ENCODE data around the gene NOP53. TPM values are rescaled to one million over a fixed set of nuclear protein-coding genes. Genes with fewer than 3 reads are reported as not detected.
"Not testable (repeated sequence)": the region's sequence is repeated elsewhere in the genome, so short reads cannot be mapped to it uniquely, and the experiment has no call there.

The NOP53 gene
- total RNA-seq, 1 donor from 2014 or later: 218 TPM

- ATAC-seq: peak; percentile 78
These were observed 33.0 kb downstream of the NOP53 start, which contains the start of gene SELENOW for GRCh38 chr19:47778049-47778953. Gene SELENOW, plus strand, starts transcription at chr19:47778703. Its CDS starts 83 bp downstream, at chr19:47778786.

GRCh38 chr19:47778954-47779351 is 33.6 kb downstream of the NOP53 start:
- ATAC-seq: peak; percentile 2

GRCh38 chr19:47779524-47780214 is 34.3 kb downstream of the NOP53 start:
- ATAC-seq: no peak

- no peak for ATAC-seq
These were observed 34.8 kb downstream of the NOP53 start for GRCh38 chr19:47780215-47780551.

- no peak for ATAC-seq
These were observed 36.4 kb downstream of the NOP53 start for GRCh38 chr19:47781590-47782262.

GRCh38 chr19:47786566-47786965 is 41.2 kb downstream of the NOP53 start:
- ATAC-seq: no peak

GRCh38 chr19:47787307-47787706 is 42.0 kb downstream of the NOP53 start:
- not testable (repeated sequence) for ATAC-seq

- peak; percentile 39 for ATAC-seq
These were observed 44.5 kb downstream of the NOP53 start for GRCh38 chr19:47789811-47790210.

- peak; percentile 62 for ATAC-seq
These were observed 45.1 kb downstream of the NOP53 start for GRCh38 chr19:47790398-47790814.

GRCh38 chr19:47792616-47793015 is 47.3 kb downstream of the NOP53 start:
- ATAC-seq: no peak

- ATAC-seq: no peak
These were observed 49.2 kb downstream of the NOP53 start for GRCh38 chr19:47794526-47794925.

GRCh38 chr19:47796785-47797184 is 51.4 kb downstream of the NOP53 start:
- ATAC-seq: no peak

GRCh38 chr19:47797996-47798903 is 52.9 kb downstream of the NOP53 start:
- no peak for ATAC-seq

GRCh38 chr19:47798904-47799266 is 53.5 kb downstream of the NOP53 start:
- no peak for ATAC-seq

- no peak for ATAC-seq
These were observed 55.9 kb downstream of the NOP53 start for GRCh38 chr19:47801270-47801669.

- no peak for ATAC-seq
These were observed 57.2 kb downstream of the NOP53 start for GRCh38 chr19:47802521-47803043.

- not testable (repeated sequence) for ATAC-seq
These were observed 57.8 kb downstream of the NOP53 start for GRCh38 chr19:47803148-47803547.

- not testable (repeated sequence) for ATAC-seq
These were observed 58.3 kb downstream of the NOP53 start for GRCh38 chr19:47803671-47804070.

- peak; percentile 15 for ATAC-seq
These were observed 59.1 kb downstream of the NOP53 start, which contains the start of gene TPRX1 for GRCh38 chr19:47804451-47804850. Gene TPRX1, minus strand, starts transcription at chr19:47804551. Its CDS starts 12 bp downstream, at chr19:47804539.

- no peak for ATAC-seq
These were observed 60.0 kb downstream of the NOP53 start for GRCh38 chr19:47805313-47805712.

- no peak for ATAC-seq
These were observed 61.1 kb downstream of the NOP53 start for GRCh38 chr19:47806435-47806834.

Measured in esophagus mucosa (tissue), 1 donor.